WTC11 (cell line): Measurements from ENCODE around the gene GGA3.

ENCODE experiments used
- CREB1 ChIP-seq: sonication (generic); formaldehyde crosslinking; IDR thresholded peaks from 2 replicates; pipeline ENCODE4 v1.8.0; 2023; ENCODE audit warnings: mild to moderate bottlenecking, missing genetic modification reagents
- FOXP1 ChIP-seq: sonication (generic); formaldehyde crosslinking; IDR thresholded peaks from 2 replicates; pipeline ENCODE4 v1.8.0; 2022; ENCODE audit warnings: missing genetic modification reagents, mild to moderate bottlenecking, moderate library complexity, borderline replicate concordance

GRCh38 chr17:75308732-75309629, 47.6 kb upstream of the GGA3 start:
- TF ChIP-seq CREB1 (CRISPR knock-in tag) (no peak), FOXP1 (no peak)
